GM20000 (cell line): ENCODE results near the gene CYTIP.
"Not testable (repeated sequence)": the region's sequence is repeated elsewhere in the genome, so short reads cannot be mapped to it uniquely, and the experiment has no call there.

Experiments
- DNase-seq: peaks from one replicate; pipeline ENCODE4 v3.0.0; 2012; ENCODE audit warnings: low spot score
- TF ChIP-seq, protein P1 (sequence below): IDR thresholded peaks from 2 replicates; pipeline ENCODE4 v1.5.1; 2012; ENCODE audit warnings: mild to moderate bottlenecking, control low read depth; ENCODE audit errors: extremely low read depth, missing control alignments

Gene CYTIP

DNA sequence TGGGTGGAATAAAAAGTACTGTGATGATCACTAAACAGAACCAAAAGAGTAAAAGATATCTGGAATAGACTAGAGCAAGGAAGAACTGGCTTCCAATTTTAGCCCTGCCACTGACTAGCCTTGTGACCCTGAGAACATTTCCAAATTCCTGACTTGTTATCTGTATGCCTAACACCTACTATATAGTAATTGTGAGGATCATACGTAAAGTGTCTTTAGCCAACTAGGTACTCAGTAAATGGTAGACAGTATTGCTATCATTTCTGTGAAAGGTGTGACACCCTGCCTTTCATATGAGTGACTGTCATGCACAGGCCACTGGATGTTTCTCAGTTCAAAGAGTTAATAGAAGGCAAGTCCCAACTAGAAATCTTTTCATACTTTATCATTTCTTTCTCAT, 29.8 kb downstream of the CYTIP start:
- peak; percentile 11 for DNase-seq
- TF ChIP-seq, protein P1, sequence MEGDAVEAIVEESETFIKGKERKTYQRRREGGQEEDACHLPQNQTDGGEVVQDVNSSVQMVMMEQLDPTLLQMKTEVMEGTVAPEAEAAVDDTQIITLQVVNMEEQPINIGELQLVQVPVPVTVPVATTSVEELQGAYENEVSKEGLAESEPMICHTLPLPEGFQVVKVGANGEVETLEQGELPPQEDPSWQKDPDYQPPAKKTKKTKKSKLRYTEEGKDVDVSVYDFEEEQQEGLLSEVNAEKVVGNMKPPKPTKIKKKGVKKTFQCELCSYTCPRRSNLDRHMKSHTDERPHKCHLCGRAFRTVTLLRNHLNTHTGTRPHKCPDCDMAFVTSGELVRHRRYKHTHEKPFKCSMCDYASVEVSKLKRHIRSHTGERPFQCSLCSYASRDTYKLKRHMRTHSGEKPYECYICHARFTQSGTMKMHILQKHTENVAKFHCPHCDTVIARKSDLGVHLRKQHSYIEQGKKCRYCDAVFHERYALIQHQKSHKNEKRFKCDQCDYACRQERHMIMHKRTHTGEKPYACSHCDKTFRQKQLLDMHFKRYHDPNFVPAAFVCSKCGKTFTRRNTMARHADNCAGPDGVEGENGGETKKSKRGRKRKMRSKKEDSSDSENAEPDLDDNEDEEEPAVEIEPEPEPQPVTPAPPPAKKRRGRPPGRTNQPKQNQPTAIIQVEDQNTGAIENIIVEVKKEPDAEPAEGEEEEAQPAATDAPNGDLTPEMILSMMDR = no peak

DNA sequence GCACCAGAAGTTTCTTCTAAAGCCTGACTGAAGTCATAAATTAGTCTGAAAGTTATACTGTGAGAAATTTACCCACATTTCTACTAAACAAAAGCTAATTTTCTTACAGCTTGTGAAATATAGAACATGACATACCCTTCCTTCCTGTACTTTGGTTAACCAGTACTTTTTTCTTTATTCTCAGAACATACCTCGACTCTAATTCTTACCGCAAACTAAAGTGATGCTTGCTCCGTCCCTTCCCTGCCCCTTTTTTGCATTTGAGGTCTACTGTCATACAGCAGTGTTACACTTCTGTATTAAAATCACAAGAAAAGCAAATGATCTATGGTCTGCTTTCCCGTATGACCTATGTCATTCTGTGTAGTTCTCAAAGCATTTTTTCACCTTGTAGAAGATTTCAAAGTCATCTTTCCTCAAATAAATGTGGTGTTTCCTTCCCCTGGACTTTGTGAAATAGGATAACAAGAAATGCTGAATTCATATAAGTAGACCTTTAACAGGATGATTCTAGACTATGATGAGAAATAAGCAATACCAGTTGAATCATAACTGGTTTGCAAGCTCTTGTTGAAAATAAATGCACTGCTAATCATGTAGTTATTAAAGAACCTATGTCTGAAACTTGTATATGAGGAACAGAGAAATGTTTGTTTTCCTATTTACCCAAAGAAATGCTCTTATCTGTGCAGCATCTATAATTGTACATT, 30.4 kb downstream of the CYTIP start:
- TF ChIP-seq, protein P1 = no peak
- peak; percentile 43 for DNase-seq

DNA sequence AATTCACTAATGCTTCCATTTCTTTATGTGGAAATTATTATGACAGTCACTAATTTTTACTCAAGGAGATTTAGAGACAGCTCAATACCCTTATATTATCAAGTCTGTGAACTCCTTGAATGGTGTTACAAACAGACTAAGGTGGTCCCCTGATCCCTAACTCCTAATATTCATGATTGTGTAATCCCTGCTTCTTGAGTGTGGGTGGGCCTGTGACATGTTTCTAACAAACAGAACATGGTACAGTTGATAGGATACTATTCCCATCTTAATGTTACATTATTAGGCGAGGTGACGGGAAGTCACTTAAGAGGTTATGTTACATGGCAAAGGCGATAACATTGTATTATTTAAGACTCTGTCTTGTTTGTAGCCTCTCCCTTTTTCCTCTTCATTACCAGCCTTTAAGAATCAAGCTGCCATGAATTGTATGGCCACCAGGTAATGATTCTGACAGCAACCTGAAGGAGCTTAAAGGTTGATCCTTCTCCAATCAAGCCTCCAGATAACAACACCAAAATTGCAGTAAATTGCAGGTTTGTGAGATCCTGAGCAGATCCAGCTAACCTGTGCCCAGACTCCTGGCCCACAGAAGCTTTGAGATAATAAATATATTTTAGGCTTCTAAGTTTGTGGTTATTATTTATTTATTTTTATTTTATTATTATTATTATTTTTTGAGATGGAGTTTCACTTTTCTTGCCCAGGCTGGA, 32.1 kb downstream of the CYTIP start:
- TF ChIP-seq, protein P1 = no peak

DNA sequence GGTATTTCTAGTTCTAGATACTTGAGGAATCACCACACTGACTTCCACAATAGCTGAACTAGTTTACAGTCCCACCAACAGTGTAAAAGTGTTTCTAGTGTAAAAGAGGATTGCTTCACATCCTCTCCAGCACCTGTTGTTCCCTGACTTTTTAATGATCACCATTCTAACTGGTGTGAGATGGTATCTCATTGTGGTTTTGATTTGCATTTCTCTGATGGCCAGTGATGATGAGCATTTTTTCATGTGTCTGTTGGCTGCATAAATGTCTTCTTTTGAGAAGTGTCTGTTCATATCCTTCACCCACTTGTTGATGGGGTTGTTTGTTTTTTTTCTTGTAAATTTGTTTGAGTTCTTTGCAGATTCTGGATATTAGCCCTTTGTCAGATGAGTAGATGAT, 38.5 kb downstream of the CYTIP start:
- not testable (repeated sequence) for DNase-seq

More for the DNA sequence above, 32.1 kb downstream of the CYTIP start:
- DNase-seq = no peak

DNA sequence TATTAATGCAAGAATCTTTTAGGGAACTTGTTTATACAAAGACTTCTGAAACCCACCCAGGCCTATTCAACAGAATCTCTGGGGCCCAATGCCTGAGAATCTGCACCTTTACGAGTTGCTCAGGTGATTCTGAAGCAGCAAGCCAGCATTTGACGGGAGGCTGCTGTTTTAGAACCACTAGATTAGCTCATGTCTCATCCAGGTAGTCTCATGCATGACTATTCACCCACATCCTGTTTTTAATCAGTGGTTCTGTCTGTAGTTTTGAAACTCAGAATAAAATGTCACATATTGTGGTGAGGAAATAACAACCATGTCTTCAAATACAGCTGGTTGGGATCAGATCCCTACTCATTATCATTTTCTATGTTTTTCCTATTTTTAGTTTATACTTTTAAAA, 39.5 kb downstream of the CYTIP start:
- TF ChIP-seq, protein P1 = no peak
- peak; percentile 71 for DNase-seq

DNA sequence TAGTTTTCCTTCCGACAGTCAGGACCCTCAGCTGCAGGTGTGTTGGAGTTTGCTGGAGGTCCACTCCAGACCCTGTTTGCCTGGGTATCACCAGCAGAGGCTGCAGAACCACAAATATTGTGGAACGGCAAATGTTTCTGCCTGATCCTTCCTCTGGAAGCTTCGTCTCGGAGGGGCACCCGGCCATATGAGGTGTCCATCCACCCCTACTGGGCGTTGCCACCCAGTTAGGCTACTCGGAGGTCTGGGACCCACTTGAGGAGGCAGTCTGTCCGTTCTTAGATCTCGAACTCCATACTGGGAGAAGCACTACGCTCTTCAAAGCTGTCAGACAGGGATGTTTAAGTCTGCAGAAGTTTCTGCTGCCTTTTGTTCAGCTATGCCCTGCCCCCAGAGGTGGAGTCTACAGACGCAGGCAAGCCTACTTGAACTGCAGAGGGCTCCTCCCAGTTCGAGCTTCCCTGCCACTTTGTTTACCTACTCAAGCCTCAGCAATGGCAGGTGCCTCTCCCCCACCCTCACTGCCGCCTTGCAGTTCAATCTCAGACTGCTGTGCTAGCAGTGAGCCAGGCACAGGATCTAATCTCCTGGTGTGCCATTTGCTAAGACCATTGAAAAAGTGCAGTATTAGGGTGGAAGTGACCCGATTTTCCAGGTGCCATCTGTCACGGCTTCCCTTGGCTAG, 40.9 kb downstream of the CYTIP start:
- not testable (repeated sequence) for DNase-seq

DNA sequence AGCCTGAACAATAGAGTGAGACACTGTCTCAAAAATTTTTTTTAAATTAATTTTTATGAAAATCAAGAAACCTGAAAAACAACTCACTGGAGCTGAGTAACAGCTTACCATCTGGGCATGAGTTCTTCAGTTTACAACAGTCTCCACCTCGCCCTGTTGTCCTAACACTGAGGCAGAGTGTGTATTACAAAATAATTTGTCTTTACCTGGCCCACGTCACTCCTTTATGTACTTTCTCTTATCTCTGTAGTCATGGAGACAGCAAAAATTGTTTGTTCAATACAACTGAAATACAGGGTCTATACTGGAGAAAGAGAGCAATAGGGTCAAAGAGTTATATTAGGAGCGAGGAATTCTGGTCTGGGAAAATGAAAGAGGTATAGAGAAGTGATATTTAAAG, 48.1 kb downstream of the CYTIP start:
- no peak for DNase-seq
- TF ChIP-seq, protein P1 = no peak

DNA sequence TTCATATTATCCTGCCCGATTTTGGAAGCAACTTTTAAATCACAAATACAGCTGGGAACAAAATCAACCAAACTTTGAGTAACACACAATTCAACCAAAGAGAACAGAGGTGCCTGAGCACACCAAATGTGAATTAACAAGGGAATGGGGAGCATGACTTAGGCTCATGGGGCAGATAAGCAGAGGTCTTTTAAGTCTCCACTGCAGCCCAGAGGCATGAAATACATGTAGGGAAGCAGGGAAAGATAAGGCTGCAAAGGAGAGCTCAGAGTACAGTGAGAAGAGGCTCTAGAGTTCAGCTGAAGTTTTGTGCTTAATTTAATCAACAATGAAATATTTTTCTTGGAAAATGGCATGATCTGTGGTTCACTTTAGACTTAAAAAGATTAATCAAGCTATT, 49.0 kb downstream of the CYTIP start:
- TF ChIP-seq, protein P1 = no peak

More for the DNA sequence above, 49.0 kb downstream of the CYTIP start:
- no peak for DNase-seq
